IMR-90 (cell line): ENCODE measurements around the gene TFRC. TPM values are rescaled to one million over a fixed set of nuclear protein-coding genes. Genes with fewer than 3 reads are reported as not detected.
A peak's percentile ranks its signal among the peaks of the same experiment; 100 is the strongest.

Experiments
- ATAC-seq: fragments of 200-7000 bp; cut with Tn5 transposase; 2 replicates; pipeline ENCODE4 v1.9.1; 2020; ENCODE audit warnings: low read depth, mild to moderate bottlenecking, moderate library complexity
- BruUV-seq: library from RNA; stranded (reverse); fragments of 400-500 nt; replicated peaks from 2 replicates; lab custom pipeline; 2021; lab: Mats Ljungman, UMichigan
- CTCF ChIA-PET: fragments of 300-600 bp; formaldehyde crosslinking; extraction: SDS; loops from one replicate; lab custom pipeline; 2021; ENCODE audit warnings: antibody characterized with exemption; lab: Yijun Ruan, JAX
- POLR2A ChIA-PET: fragments of 300-600 bp; sonication (Branson Sonifier 250); formaldehyde crosslinking; loops from one replicate; lab custom pipeline; 2022; ENCODE audit warnings: antibody characterized with exemption; ENCODE audit not compliant: unreplicated experiment; lab: Charles Lee
- DNase-seq: peaks from one replicate; pipeline ENCODE4 v3.0.0; 2013
- H2AFZ ChIP-seq: replicated peaks from 2 replicates; pipeline ENCODE3; 2013; ENCODE audit warnings: low read length, mild to moderate bottlenecking; ENCODE audit not compliant: poor library complexity
- H2AK5ac ChIP-seq: 2 replicates; pipeline ENCODE4 v1.6.1; 2013; ENCODE audit warnings: low read depth, low read length, inconsistent platforms
- H2AK9ac ChIP-seq: replicated peaks from 2 replicates; pipeline ENCODE3; 2013; ENCODE audit warnings: mild to moderate bottlenecking, low read depth, low read length, moderate library complexity; ENCODE audit not compliant: poor library complexity
- H2BK120ac ChIP-seq: 2 replicates; pipeline ENCODE4 v1.6.1; 2013; ENCODE audit warnings: low read depth, low read length, inconsistent platforms
- H2BK15ac ChIP-seq: 3 replicates; pipeline ENCODE4 v1.6.1; 2013; ENCODE audit warnings: low read depth, low read length, inconsistent platforms
- H2BK20ac ChIP-seq: 2 replicates; pipeline ENCODE4 v1.6.1; 2013; ENCODE audit warnings: low read depth, mild to moderate bottlenecking, inconsistent platforms, low read length, moderate library complexity
- H2BK5ac ChIP-seq: 2 replicates; pipeline ENCODE4 v1.6.1; 2013; ENCODE audit warnings: mild to moderate bottlenecking, low read depth, low read length, inconsistent platforms; ENCODE audit not compliant: poor library complexity, severe bottlenecking
- H3K14ac ChIP-seq: replicated peaks from 2 replicates; pipeline ENCODE4 v1.6.1; 2013; ENCODE audit warnings: low read depth, low read length, inconsistent platforms
- H3K18ac ChIP-seq: 2 replicates; pipeline ENCODE4 v1.6.1; 2013; ENCODE audit warnings: low read depth, low read length, control low read depth
- H3K23ac ChIP-seq: 2 replicates; pipeline ENCODE4 v1.6.1; 2013; ENCODE audit warnings: low read depth, low read length, inconsistent platforms
- H3K27ac ChIP-seq: 2 replicates; pipeline ENCODE4 v1.5.1; 2013; ENCODE audit warnings: mild to moderate bottlenecking, control low read depth, low read length; ENCODE audit not compliant: insufficient read depth
- H3K27me3 ChIP-seq: 2 replicates; pipeline ENCODE4 v1.6.1; 2013; ENCODE audit warnings: low read length; ENCODE audit not compliant: control insufficient read depth, insufficient read depth
- H3K36me3 ChIP-seq: 2 replicates; pipeline ENCODE4 v1.6.1; 2013; ENCODE audit warnings: low read length, mixed read lengths; ENCODE audit not compliant: control insufficient read depth, insufficient read depth
- H3K4ac ChIP-seq: 2 replicates; pipeline ENCODE4 v1.6.1; 2013; ENCODE audit warnings: low read depth, low read length, inconsistent platforms
- H3K4me1 ChIP-seq: 2 replicates; pipeline ENCODE4 v1.6.1; 2013; ENCODE audit warnings: low read length, mixed read lengths; ENCODE audit not compliant: control insufficient read depth, insufficient read depth
- H3K4me2 ChIP-seq: 2 replicates; pipeline ENCODE4 v1.6.1; 2013; ENCODE audit warnings: low read depth, mild to moderate bottlenecking, control low read depth, low read length, moderate library complexity
- H3K4me3 ChIP-seq: 2 replicates; pipeline ENCODE4 v1.5.1; 2013; ENCODE audit warnings: low read depth, mild to moderate bottlenecking, control low read depth, low read length, moderate library complexity; ENCODE audit not compliant: insufficient read depth
- H3K56ac ChIP-seq: 2 replicates; pipeline ENCODE4 v1.6.1; 2013; ENCODE audit warnings: low read length, inconsistent platforms; ENCODE audit not compliant: insufficient read depth; ENCODE audit errors: extremely low read depth
- H3K79me1 ChIP-seq, 2 experiments: 2 replicates each; pipeline ENCODE4 v1.6.1; 2013; ENCODE audit warnings: low read length in 2 of 2, inconsistent platforms in 1 of 2, low read depth in 1 of 2
- H3K9ac ChIP-seq: 2 replicates; pipeline ENCODE4 v1.6.1; 2013; ENCODE audit warnings: low read depth, low read length, control low read depth
- H3K9me1 ChIP-seq: 2 replicates; pipeline ENCODE4 v1.6.1; 2013; ENCODE audit warnings: low read length, inconsistent platforms; ENCODE audit not compliant: insufficient read depth
- H3K9me3 ChIP-seq: 2 replicates; pipeline ENCODE4 v1.6.1; 2013; ENCODE audit warnings: low read length; ENCODE audit not compliant: control insufficient read depth, insufficient read depth
- H4K20me1 ChIP-seq: 2 replicates; pipeline ENCODE4 v1.6.1; 2013; ENCODE audit warnings: low read length, inconsistent platforms; ENCODE audit not compliant: insufficient read depth
- H4K5ac ChIP-seq: 2 replicates; pipeline ENCODE4 v1.6.1; 2013; ENCODE audit warnings: mild to moderate bottlenecking, low read depth, low read length, control low read depth
- H4K8ac ChIP-seq, 2 experiments: 2 replicates each; pipeline ENCODE4 v1.6.1; 2013; ENCODE audit warnings: low read depth in 2 of 2, low read length in 2 of 2, control low read depth in 1 of 2, inconsistent platforms in 1 of 2
- H4K91ac ChIP-seq: 2 replicates; pipeline ENCODE4 v1.6.1; 2013; ENCODE audit warnings: low read depth, low read length, inconsistent platforms; ENCODE audit not compliant: insufficient read depth
- CEBPB ChIP-seq: IDR thresholded peaks from 2 replicates; pipeline ENCODE4 v1.6.1; 2012; ENCODE audit warnings: low read depth, low read length, improper control_type of control experiment
- MAFK ChIP-seq: IDR thresholded peaks from 2 replicates; pipeline ENCODE4 v1.6.1; 2012; ENCODE audit warnings: low read depth, low read length, improper control_type of control experiment
- MXI1 ChIP-seq: IDR thresholded peaks from 2 replicates; pipeline ENCODE4 v1.6.1; 2012; ENCODE audit warnings: low read depth, mild to moderate bottlenecking, low read length, moderate library complexity, borderline replicate concordance
- RCOR1 ChIP-seq: IDR thresholded peaks from 2 replicates; pipeline ENCODE4 v1.6.1; 2012; ENCODE audit warnings: mild to moderate bottlenecking, low read length, improper control_type of control experiment; ENCODE audit not compliant: insufficient replicate concordance
- WGBS, 2 experiments: methylation state at CpG; one replicate each; pipeline versions ENCODE4 v1.1.5 to v1.1.7; 2013; ENCODE audit warnings: missing lambda C conversion rate in 2 of 2; ENCODE audit not compliant: insufficient read length in 1 of 2; ENCODE audit errors: extremely low coverage in 2 of 2; 5-methylcytosine and 5-hydroxymethylcytosine counted together
- dilution Hi-C: fragments of 300-500 bp; cut with HindIII; formaldehyde crosslinking; loops from one replicate; pipeline ENCODE4 v1.14.3; 2018; ENCODE audit warnings: low sequenced_read_pairs; ENCODE audit not compliant: unreplicated experiment
- in situ Hi-C: fragments of 300-500 bp; cut with MboI; formaldehyde crosslinking; loops from 3 replicates; pipeline ENCODE4 v1.14.3; 2019; ENCODE audit warnings: low sequenced_read_pairs, inconsistent platforms, mixed read lengths
- intact Hi-C: fragments of 100-400 bp; cut with micrococcal nuclease; formaldehyde crosslinking; loops from 2 replicates; pipeline ENCODE4 v1.10.0; 2022
- polyA plus RNA-seq, 3 experiments: library from polyadenylated mRNA; depleted of rRNA; stranded (reverse); fragments of >200 nt; gene quantifications; 2 replicates each; pipeline ENCODE4 v1.2.3, GENCODE V29; 2012; ENCODE audit warnings: low replicate concordance in 1 of 3
- total RNA-seq: library from RNA; depleted of rRNA; stranded (reverse); fragments of >200 nt; gene quantifications from 2 replicates; pipeline ENCODE4 v1.2.3, GENCODE V29; 2012
- TF ChIP-seq, protein P1 (sequence below): fragments of 150-350 bp; IDR thresholded peaks from 2 replicates; pipeline ENCODE4 v1.6.1; 2017; ENCODE audit warnings: mild to moderate bottlenecking, antibody characterized with exemption, low read length, low read depth

Gene TFRC
- total and polyA plus RNA-seq, 2 of the 4 experiments (the other 2 are of a cell fraction), result 78.6 to 156 TPM

DNA sequence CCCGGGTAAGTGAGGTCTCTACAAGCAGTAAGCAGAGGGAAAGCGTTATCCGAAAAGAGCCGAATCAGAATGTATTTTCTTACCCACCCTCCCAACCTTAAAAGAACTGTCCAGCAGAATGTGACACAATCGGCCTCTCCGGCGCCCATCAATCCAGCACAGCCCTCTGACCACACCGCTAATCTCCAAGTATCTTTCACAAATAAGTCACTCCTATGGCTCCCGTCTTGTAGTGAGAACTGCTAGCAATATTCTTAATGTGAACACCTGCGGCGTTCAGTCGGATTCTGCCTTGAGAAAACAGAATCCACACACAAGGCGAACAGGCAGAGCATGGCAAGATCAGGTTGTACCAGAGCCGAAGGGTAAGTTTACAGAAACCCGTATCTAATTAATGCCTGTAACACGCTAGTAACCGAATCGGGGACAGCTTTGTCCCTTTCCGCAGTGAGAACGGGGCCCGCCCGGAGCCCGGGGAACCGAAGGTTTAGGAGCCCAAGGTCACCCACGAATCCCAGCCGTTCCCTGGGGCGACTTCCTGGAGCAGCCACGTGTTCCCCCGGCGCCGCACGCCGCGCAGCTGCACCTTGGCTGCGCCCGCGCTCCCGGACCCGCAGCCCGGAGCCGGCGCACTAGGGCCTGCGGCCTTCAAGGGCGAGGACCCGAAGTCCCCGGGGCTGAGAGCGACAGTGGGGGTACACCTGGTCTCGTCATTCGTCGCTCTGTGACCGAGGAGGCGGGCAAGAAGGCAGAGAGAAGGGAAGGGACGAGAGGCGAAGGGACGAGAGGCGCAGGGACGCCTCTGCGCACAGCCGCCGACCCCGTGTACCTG lies 672 bp downstream of the TFRC start:
- peak overlapping the region; percentile 97 for H3K4me2 ChIP-seq
- peak overlapping the region; percentile 26; the same call in 1 of the 2 replicates for H4K5ac ChIP-seq
- peak overlapping the region; percentile 54 to 57; a peak in 3 of 4 replicates for H4K8ac ChIP-seq
- H3K27me3 ChIP-seq, result no peaks in the 10 kb centered on the region
- H3K9ac ChIP-seq, result peak overlapping the region; percentile 70
- no peaks in the 10 kb centered on the region for H3K4me1 ChIP-seq
- peak overlapping the region; percentile 92 for H3K23ac ChIP-seq
- 0 out of 2 replicates have a peak, but pooled peaks cover 2% of the 10 kb centered on the region for H3K9me1 ChIP-seq
- WGBS, 2 experiments, result 1% methylated on average over 47 of the region's 61 CpGs; no CpG with 5 or more reads in 1 of the 2 experiments
- 0 out of 2 replicates have a peak overlapping the region, but pooled peaks have one; percentile 20 for H2AK5ac ChIP-seq
- H3K36me3 ChIP-seq, result no peaks in the 10 kb centered on the region; the same call in 1 of the 2 replicates
- DNase-seq (peak; percentile 38), ATAC-seq (peak; percentile 73)
- ChIA-PET CTCF (no interaction called here), POLR2A (no interaction called here)
- H4K20me1 ChIP-seq, result peaks cover 31% of the 10 kb centered on the region
- no peak overlapping the region for H3K18ac ChIP-seq
- intact Hi-C loops (loop anchor here (5.0 kb wide), 2 partner anchors 96 to 436 kb away; partner anchors contain the start of gene SMCO1), dilution Hi-C loops (no loop called here), in situ Hi-C loops (no loop called here)
- TF ChIP-seq RCOR1 (no peak), CEBPB (peak; percentile 68), MAFK (no peak), MXI1 (peak; percentile 99)
- TF ChIP-seq, protein P1, sequence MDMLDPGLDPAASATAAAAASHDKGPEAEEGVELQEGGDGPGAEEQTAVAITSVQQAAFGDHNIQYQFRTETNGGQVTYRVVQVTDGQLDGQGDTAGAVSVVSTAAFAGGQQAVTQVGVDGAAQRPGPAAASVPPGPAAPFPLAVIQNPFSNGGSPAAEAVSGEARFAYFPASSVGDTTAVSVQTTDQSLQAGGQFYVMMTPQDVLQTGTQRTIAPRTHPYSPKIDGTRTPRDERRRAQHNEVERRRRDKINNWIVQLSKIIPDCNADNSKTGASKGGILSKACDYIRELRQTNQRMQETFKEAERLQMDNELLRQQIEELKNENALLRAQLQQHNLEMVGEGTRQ, result peak; percentile 63; the same call in 1 of the 2 replicates
- no peak overlapping the region; the same call in 1 of the 2 replicates for H2BK120ac ChIP-seq
- H2AFZ ChIP-seq, result peak overlapping the region; percentile 98
- no peaks in the 10 kb centered on the region for H3K9me3 ChIP-seq
- no peak overlapping the region for H2BK15ac ChIP-seq
- H2BK20ac ChIP-seq, result no peak overlapping the region
- H3K14ac ChIP-seq, result peak overlapping the region; percentile 81
- BruUV-seq, result no TSS peak
- peak overlapping the region; percentile 87 for H3K4ac ChIP-seq
- H4K91ac ChIP-seq, result peak overlapping the region; percentile 50; the same call in 1 of the 2 replicates
- peak overlapping the region; percentile 67 for H2BK5ac ChIP-seq
- H2AK9ac ChIP-seq, result peak overlapping the region; percentile 98
- peak overlapping the region; percentile 61 for H3K27ac ChIP-seq
- H3K79me1 ChIP-seq, result peaks cover 4 to 33% of the 10 kb centered on the region in 2 experiments
- H3K56ac ChIP-seq, result peak overlapping the region; percentile 26; the same call in 1 of the 2 replicates
- peak overlapping the region; percentile 72 for H3K4me3 ChIP-seq
